NCI-H187 (cell line): ENCODE data around the gene EIF2AK2.

ENCODE experiments used
- DNase-seq, 2 experiments: peaks; one replicate each; lab custom pipeline; 2025; lab: John Stamatoyannopoulos, UW

Gene EIF2AK2

DNA sequence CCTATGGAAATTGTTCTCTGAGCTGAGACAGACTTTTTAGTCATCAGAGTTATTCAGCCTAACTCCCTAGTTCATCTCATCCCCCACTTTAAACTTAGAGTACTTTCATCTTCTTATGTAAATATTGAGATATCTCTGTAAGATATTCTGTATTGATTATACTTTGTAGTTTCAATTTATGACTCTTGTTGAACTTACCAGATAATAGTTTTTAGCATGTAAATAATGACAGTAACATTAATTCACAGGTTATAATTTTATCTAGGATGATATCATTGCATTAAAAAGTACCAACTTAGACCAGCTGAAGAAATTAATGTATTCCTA, 14.8 kb upstream of the EIF2AK2 start:
- no peak for DNase-seq

- DNase-seq = peak in 1 of 2 experiments; percentile 18
Measured at GRCh38 chr2:37168217-37168981, 11.6 kb upstream of the EIF2AK2 start.

- DNase-seq = no peak
Measured at GRCh38 chr2:37167636-37168180, 10.9 kb upstream of the EIF2AK2 start.

DNA sequence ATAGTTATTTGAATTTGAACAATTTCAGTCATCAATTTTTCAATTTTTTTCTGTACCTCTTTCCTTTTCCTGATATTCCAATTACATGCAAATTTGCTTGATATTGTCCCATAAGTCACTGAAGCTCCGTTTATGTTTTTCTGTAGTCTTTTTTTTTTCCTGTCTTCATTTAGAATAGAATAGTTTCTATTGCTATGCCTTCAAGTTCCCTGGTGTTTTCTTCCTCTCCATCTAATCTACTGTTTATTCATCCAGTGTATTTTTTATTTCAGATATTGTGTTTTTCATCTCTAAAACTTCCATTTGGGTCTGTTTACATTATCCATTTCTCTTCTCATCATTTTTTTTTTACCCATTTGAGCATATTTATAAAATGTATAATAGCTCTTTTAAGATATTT, 8.0 kb upstream of the EIF2AK2 start:
- DNase-seq = no peak

GRCh38 chr2:37156071-37156856, 516 bp downstream of the EIF2AK2 start:
- DNase-seq = peak in 1 of 2 experiments; percentile 64

GRCh38 chr2:37154785-37155184, 2.0 kb downstream of the EIF2AK2 start:
- DNase-seq = no peak

DNA sequence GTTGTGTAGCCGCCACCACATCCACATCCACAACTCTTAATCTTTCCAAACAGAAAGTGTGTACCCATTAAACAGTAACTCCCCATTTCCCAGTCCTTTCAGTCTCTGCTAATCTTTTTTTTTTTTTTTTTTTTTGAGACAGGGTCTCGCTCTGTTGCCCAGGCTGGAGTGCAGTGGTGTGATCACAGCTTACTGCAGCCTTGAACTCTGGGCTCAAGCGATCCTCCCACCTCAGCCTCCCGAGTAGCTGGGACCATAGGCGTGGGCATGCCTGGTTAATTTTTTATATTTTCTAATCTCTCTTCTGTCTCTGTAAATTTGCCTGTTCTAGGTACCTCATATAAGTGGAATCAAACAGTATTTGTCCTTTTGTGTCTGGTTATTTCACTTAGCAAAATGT, 3.6 kb downstream of the EIF2AK2 start:
- DNase-seq = no peak

DNA sequence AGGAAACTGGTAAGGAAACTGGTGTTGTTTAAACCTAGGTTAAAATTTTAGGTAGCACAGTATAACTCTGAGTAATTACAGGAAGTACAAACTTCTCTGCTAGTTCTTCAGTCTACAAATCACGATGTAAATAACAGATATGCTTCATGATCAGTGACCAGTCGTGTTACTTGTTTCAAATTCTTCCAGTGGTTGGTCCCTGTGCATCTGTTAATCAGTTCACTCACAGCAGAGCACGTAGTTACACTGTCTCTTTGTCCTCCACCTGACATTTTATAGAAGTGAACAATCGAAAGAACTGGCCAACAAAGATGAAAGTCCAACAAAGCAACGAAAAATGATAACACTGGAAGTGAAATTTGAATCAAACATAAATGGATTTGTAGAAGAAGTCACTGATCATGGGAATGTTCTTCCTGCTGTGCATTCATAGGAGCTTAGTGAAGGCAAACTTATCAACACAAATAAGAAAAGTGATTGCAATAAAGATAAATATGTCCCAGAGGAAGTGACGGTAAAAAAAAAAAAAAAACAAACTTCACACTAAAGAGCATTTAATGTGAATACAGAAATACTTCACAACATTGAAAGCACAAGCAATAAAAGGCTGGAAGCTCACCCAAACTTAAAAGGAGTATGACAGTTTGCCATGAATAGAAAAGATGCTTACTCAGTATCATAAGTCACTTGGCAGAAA, 7.0 kb downstream of the EIF2AK2 start:
- DNase-seq = no peak

DNA sequence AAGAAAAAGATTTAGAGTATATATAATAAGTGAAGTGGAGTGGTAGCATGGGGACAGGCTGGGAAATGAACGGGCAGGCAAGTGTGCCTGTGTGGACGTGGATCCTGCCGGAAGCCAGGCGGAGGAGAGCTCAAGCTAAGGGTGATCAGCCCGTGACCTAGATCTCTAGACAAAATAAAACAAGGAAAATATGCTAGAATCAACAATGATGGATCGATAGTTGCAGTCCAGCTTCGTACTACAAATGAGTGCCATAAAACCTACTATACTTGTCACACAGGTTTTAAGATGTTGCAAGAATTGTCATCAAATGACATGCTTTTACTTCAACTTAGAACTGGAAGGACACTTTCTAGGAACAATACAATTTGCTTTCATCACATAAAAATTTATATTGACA, 8.5 kb downstream of the EIF2AK2 start:
- no peak for DNase-seq

GRCh38 chr2:37146062-37146461, 10.7 kb downstream of the EIF2AK2 start:
- DNase-seq = no peak

- no peak for DNase-seq
Measured at GRCh38 chr2:37143974-37144373, 12.8 kb downstream of the EIF2AK2 start.

DNA sequence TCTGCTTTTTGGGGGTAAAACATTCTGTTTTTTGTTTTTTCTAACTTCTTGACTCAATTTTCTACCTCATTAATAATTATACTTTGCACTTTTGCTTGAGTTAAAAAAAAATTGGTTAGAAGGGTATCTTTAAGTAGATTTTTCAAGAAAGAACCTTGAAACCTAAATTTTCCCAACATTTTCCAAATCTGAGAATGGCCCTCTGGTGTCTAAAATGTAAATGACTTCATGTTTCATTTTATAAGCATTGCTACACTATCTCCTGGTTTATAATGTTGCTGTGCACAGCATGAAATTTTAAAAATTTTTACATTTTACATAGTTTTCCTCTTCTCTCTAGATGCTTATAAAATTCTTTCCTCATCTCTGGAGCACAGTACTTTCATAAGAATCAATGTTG, 14.2 kb downstream of the EIF2AK2 start:
- DNase-seq = no peak

DNA sequence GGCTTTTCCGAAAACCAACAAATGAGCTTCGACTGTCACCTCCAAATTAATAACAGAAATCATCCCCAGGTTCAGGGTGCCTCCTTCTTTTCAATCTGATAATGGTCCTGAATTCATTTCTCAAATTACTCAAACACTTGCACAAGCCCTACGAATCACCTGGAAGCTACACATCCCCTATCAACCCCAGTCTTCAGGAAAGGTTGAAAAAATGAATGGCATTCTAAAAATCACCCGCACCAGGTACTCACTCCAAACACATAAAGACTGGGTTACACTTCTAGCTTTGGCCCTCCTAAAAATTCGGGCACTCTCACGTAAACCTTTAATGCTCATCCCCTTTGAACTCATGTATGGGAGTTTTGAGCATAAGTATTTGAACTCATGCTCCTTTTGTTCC, 23.9 kb downstream of the EIF2AK2 start:
- no peak for DNase-seq

DNA sequence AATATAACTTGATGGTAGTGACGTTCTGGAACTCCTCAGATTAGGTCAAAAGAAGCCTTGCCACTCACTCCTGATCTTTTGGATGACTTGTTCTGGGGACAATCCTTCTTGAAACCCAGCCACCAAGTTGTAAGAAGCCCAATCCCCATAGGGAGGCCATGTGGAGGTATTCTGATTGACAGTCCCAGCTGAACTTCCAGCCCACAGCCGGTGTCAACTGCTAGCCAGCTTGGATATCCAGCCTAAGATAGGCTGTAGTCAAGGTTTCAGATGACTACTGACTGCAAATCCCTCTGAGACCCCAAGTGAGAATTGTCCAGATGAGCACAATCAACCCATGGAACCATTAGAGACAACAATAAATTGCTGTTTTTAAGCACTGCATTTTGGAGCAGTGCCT, 31.4 kb downstream of the EIF2AK2 start:
- no peak for DNase-seq

DNA sequence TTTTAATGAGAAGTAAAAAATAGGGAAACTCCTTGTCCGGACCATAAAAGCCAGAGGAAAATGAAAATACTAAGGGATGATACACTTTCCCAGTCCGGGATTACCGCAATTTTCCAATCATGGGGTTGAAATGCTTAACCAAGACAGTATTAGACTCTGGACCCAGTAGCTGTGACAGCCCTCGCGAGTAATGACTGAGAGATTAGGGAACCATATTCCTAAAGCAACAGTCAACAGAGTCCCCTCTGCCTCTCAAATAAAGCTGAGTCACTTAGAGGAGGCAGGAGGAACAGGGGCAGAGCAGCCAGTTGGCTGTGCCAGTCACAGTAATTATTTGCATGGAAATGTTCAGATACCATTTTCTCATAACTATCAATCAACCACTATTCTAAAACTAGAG, 37.6 kb downstream of the EIF2AK2 start:
- no peak for DNase-seq

GRCh38 chr2:37117566-37117965, 39.2 kb downstream of the EIF2AK2 start:
- DNase-seq = no peak

DNA sequence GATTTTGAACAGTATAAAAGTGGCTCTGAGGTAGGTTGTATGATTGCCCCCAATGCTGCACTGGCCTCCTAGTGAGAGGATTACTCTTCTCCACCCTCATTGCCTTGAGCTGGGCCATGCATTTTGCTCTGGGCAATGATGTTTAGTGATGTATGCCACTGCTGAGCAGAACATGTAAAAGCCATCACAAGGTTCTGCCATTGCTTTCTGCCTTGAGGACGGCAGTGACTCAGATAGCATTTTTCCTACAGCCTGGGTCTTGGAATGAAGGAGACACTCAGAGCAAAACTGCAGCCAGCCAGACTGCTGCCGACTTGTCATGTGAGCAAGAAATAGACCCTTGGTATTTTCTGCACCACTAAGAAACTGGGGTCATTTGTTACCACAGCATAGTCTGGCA, 44.8 kb downstream of the EIF2AK2 start:
- no peak for DNase-seq

DNA sequence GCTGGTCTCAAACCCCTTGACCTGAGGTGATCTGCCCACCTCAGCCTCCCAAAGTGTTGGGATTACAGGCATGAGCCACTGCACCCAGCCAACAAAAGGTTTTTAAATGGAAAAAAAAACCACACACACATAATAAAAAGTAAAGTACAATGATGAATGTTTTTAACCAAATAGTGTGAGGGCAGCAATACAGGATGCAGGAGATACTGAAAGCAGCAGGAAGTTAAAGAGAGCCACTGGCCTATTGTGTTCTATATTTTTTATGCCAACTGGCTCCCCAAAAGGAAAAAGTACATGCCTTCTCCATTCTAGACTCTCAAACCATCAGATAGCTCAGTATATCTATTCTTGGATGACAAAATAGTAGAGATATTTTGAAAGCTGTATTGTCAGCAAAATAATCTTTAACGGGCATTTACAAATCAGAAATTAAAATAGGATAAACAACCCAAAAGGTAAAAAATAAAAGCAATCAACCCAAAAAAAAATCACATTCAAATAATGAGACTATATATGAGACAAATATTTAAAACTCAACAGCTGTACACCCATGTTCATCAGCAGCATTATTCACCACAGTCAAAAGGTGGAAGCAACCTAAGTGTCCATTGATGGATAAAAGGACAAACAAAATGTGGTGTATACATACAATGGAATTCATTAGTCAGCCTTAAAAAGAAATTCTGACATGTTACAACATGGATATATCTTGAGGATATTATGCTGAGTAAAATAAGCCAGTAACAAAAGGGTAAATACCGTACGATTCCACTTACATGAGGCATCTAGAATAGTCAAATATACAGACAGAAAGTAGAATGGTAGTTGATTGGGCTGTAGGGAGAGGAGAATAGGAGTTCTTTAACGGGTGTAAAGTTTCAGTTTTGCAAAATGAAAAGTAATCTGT, 46.2 kb downstream of the EIF2AK2 start:
- no peak for DNase-seq

- no peak for DNase-seq
Measured at GRCh38 chr2:37109523-37109922, 47.3 kb downstream of the EIF2AK2 start.

GRCh38 chr2:37105150-37105549, 51.6 kb downstream of the EIF2AK2 start:
- DNase-seq = no peak

DNA sequence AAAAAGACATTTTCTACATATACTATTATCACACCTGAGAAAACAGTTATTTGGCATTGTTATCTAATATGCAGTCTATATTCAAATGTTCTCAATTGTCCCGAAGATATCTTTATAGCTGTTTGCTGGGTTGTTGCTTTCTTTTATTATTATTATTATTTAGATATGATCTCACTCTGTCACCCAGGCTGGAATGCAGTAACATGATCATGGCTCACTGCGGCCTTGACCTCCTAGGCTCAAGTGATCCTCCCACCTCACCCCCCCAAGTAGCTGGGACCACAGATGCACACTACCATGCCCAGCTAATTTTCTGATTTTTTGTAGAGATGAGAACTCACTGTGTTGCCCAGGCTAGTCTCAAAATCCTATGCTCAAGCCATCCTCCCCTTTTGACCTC, 52.6 kb downstream of the EIF2AK2 start:
- DNase-seq = no peak

- DNase-seq = no peak
Measured at GRCh38 chr2:37102588-37102987, 54.2 kb downstream of the EIF2AK2 start.
